Pancreas (tissue), 10 donors: ENCODE data around the gene C8A. TPM values are rescaled to one million over a fixed set of nuclear protein-coding genes. Genes with fewer than 3 reads are reported as not detected.

Experiments used
- ATAC-seq, 4 donors: fragments of 200-7000 bp; cut with Tn5 transposase; one replicate each; pipeline versions ENCODE4 v1.8.0 to v1.9.1; 2020; ENCODE audit warnings: mild to moderate bottlenecking in 4 of 4, moderate library complexity in 4 of 4
- DNase-seq, 6 donors: peaks; one replicate each; pipeline ENCODE4 v3.0.0-alpha.2; 2020
- FAIRE-seq: peaks from 2 replicates; lab custom pipeline; 2012; peaks lifted over from hg19 to GRCh38; lab: Jason Lieb, UNC
- H3K27ac ChIP-seq, 4 donors: fragments of 200-600 bp; sonication (generic); 1 replicate in 3 of 4; 2 replicates in 1 of 4; pipeline versions ENCODE4 v1.5.0 to v1.8.0; 2020
- H3K27me3 ChIP-seq, 4 donors: fragments of 200-600 bp; one replicate each; pipeline ENCODE4 v1.8.0; 2021
- H3K36me3 ChIP-seq, 3 donors: fragments of 200-600 bp; sonication (generic) in 1 of 3; one replicate each; pipeline versions ENCODE4 v1.5.0 to v1.8.0; 2020 to 2021
- H3K4me1 ChIP-seq, 3 donors: fragments of 200-600 bp; one replicate each; pipeline ENCODE4 v1.8.0; 2021
- H3K4me3 ChIP-seq, 4 donors: fragments of 200-600 bp; sonication (generic) in 2 of 4; one replicate each; pipeline versions ENCODE4 v1.5.0 to v1.8.0; 2020 to 2021
- H3K9me3 ChIP-seq, 4 donors: fragments of 200-600 bp; one replicate each; pipeline ENCODE4 v1.8.0; 2021
- WGBS, 2 donors: extraction: QIAGEN DNeasy Blood & Tissue Kit; methylation state at CpG; one replicate each; pipeline ENCODE4 v1.1.7; 2013; 5-methylcytosine and 5-hydroxymethylcytosine counted together
- intact Hi-C, 3 donors: fragments of 100-400 bp; cut with DNase I; formaldehyde crosslinking; loops; one replicate each; pipeline versions ENCODE4 v1.11.1 to v1.14.2; 2022
- polyA plus RNA-seq, 2 donors: library from polyadenylated mRNA; stranded (reverse); fragments of 200-250 nt; gene quantifications; one replicate each; pipeline ENCODE4 v1.2.3, GENCODE V29; 2013
- total RNA-seq, 6 donors: library from RNA; stranded (reverse); fragmentation: NEBNext Ultra II Directional in 4 of 6; extraction: Animal tissue kit (Norgen Biotek cat#: 25700) in 4 of 6; gene quantifications; one replicate each; pipeline versions ENCODE4 v1.2.1 to v1.2.4, GENCODE V29; 2021 to 2023
- TF ChIP-seq, protein P1 (sequence below), 4 donors: fragments of 200-600 bp; sonication (generic) in 3 of 4; IDR thresholded peaks; one replicate each; pipeline versions ENCODE4 v1.5.0 to v1.8.0; 2021; ENCODE audit warnings: antibody characterized with exemption in 4 of 4
- donor health status: healthy with polysubstance abuse.
- donor health status: DM: no; HTN: no; CAD: no; lungs with moderate emphysema.
- donor health status: DM: no; HTN: no; CAD: no.
- donor health status: control.
- donor health status: control.
- donor health status: Bipolar disorder and iron deficiency.
- donor health status: DM: yes; HTN: yes; CAD: no.
- donor health status: DM: no; HTN: no; CAD: no.
- donor health status: DM: no; HTN: no; CAD: no.
- donor health status: DM: yes; HTN: yes; CAD: no.

C8A gene
- total and polyA plus RNA-seq, 8 donors, result 0.08 to 0.38 (median 0.11) TPM; not detected in 4

GRCh38 chr1:56905667-56906066, 51.1 kb downstream of the C8A start:
- Histone ChIP-seq H3K9me3 (no peaks in the 10 kb centered on the region), H3K36me3 (no peaks in the 10 kb centered on the region), H3K4me3 (no peak overlapping the region), H3K4me1 (peaks cover 0 to 10% (median 5%) of the 10 kb centered on the region in 3 donors), H3K27me3 (no peaks in the 10 kb centered on the region), H3K27ac (no peak overlapping the region)
- TF ChIP-seq, protein P1, sequence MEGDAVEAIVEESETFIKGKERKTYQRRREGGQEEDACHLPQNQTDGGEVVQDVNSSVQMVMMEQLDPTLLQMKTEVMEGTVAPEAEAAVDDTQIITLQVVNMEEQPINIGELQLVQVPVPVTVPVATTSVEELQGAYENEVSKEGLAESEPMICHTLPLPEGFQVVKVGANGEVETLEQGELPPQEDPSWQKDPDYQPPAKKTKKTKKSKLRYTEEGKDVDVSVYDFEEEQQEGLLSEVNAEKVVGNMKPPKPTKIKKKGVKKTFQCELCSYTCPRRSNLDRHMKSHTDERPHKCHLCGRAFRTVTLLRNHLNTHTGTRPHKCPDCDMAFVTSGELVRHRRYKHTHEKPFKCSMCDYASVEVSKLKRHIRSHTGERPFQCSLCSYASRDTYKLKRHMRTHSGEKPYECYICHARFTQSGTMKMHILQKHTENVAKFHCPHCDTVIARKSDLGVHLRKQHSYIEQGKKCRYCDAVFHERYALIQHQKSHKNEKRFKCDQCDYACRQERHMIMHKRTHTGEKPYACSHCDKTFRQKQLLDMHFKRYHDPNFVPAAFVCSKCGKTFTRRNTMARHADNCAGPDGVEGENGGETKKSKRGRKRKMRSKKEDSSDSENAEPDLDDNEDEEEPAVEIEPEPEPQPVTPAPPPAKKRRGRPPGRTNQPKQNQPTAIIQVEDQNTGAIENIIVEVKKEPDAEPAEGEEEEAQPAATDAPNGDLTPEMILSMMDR (IDR thresholded peaks at IDR 0.05), result no peak
- DNase-seq, result no peak
- FAIRE-seq, result no peak
- 69 to 71% methylated on average over 3 of the region's 3 CpGs for WGBS, 2 donors
- ATAC-seq, result peak in 2 of 4 donors; percentile 45 to 56
- intact Hi-C loops, result no loop called here

DNA sequence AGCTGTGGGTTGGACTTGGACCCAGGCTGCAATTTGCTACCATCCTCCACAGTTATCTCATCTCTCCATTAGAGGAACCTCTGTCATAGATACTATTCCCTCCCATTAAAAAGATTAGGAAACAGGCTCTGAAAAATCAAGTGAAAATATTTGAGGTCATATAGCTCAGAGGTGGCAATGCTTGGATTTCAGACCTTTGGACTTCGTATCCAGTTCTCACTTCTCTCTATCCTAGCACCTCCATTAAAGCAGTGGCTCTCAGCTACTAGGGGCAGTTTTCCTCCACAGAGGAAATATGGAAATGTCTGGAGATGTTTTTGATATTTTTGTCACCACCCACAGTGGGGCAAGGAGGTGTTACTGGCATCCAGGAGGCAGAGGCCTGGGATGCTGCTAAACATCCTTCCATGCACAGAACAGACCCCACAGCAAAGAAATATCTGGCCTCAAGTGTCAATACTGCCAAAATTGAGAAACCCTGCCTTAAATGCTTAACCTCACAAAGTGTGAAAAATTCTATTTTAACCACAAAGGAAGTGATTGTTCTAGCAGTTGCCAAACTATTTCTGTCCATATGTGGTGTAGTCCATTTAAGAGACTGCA, 54.1 kb downstream of the C8A start:
- no peaks in the 10 kb centered on the region for H3K9me3 ChIP-seq
- no peak overlapping the region for H3K4me3 ChIP-seq
- intact Hi-C loops, result no loop called here
- TF ChIP-seq, protein P1 (IDR thresholded peaks at IDR 0.05), result no peak
- FAIRE-seq, result no peak
- no peak overlapping the region for H3K27ac ChIP-seq
- no peaks in the 10 kb centered on the region for H3K27me3 ChIP-seq
- H3K36me3 ChIP-seq, result no peaks in the 10 kb centered on the region
- 91 to 96% methylated on average over 1 of the region's 1 CpG for WGBS, 2 donors
- no peak for DNase-seq
- no peak for ATAC-seq
- H3K4me1 ChIP-seq, result peaks cover 0 to 19% (median 5%) of the 10 kb centered on the region in 3 donors

GRCh38 chr1:56910441-56910985, 55.9 kb downstream of the C8A start:
- 37 to 46% methylated on average over 4 of the region's 4 CpGs for WGBS, 2 donors
- H3K27me3 ChIP-seq, result no peaks in the 10 kb centered on the region
- H3K36me3 ChIP-seq, result no peaks in the 10 kb centered on the region
- no peak for FAIRE-seq
- peak in 4 of 6 donors; percentile 23 to 81 (median 62) for DNase-seq
- intact Hi-C loops, result no loop called here
- peak; percentile 80 to 93 (median 92) for ATAC-seq
- TF ChIP-seq, protein P1 (IDR thresholded peaks at IDR 0.05), result no peak
- H3K9me3 ChIP-seq, result no peaks in the 10 kb centered on the region
- peak overlapping the region in 1 of 4 donors; percentile 35 for H3K27ac ChIP-seq
- peaks cover 0 to 19% (median 5%) of the 10 kb centered on the region in 3 donors for H3K4me1 ChIP-seq
- H3K4me3 ChIP-seq, result no peak overlapping the region

DNA sequence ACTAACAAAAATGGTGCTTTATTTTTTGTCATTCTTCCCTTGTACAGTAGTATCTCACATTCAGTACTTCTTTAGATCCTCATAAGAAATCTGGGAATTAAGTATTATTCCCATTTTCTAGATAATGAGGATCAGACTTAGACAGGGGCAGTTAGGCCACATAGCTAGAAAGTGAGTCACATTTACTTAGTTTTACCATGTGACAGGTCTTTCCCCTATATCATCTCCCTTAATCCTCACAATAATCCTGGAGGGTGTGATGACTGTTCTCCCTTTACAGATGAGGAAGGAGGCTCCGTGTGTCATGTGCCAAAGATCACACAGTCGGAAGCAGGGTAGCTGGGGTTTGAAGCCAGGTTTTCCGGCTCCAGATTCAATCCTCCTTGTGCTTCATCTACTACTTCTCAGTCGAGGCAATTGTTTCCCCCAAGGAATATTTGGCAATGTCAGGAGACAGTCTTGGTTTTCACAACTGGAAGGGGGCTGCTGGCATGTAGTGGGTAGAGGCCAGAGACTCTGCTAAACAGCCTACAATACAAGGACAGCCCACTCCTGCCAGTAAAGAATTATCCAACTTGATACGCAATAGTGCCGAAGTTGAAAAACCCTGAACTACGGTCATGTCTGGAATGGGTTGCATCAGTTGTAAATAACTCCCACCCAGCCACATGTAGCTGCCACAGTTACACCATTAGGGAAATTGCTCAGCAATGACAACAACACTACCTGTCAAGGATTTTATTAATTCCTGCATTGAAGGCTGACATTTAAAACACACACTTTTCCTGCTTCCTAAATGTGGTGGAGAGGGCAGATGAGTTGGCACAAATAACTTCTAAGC, 56.7 kb downstream of the C8A start:
- FAIRE-seq, result no peak

More for the DNA sequence above, 56.7 kb downstream of the C8A start:
- peak in 2 of 4 donors; percentile 7 to 32 for ATAC-seq
- no peaks in the 10 kb centered on the region for H3K36me3 ChIP-seq
- no peak overlapping the region for H3K4me3 ChIP-seq
- WGBS, 2 donors, result 85 to 87% methylated on average over 7 of the region's 7 CpGs
- intact Hi-C loops, result no loop called here
- DNase-seq, result no peak
- H3K27ac ChIP-seq, result peak overlapping the region in 1 of 4 donors; percentile 35
- peaks cover 5 to 19% (median 7%) of the 10 kb centered on the region in 3 donors for H3K4me1 ChIP-seq
- H3K27me3 ChIP-seq, result no peaks in the 10 kb centered on the region
- no peaks in the 10 kb centered on the region for H3K9me3 ChIP-seq
- TF ChIP-seq, protein P1 (IDR thresholded peaks at IDR 0.05), result no peak
